PC-3 (cell line): ENCODE results near the gene ABCA3. TPM values are rescaled to one million over a fixed set of nuclear protein-coding genes. Genes with fewer than 3 reads are reported as not detected.

Experiments used
- ATAC-seq: fragments of 200-7000 bp; cut with Tn5 transposase; 2 replicates; pipeline ENCODE4 v1.9.1; 2020; ENCODE audit warnings: mild to moderate bottlenecking, moderate library complexity
- BruUV-seq: library from RNA; stranded (reverse); fragments of 400-500 nt; replicated peaks from 2 replicates; lab custom pipeline; 2021; lab: Mats Ljungman, UMichigan
- CTCF ChIA-PET: fragments of 300-600 bp; sonication (Branson Sonifier 250); formaldehyde crosslinking; loops from one replicate; lab custom pipeline; 2022; ENCODE audit warnings: antibody characterized with exemption; lab: Charles Lee
- POLR2A ChIA-PET: fragments of 300-600 bp; sonication (Branson Sonifier 250); formaldehyde crosslinking; loops from one replicate; lab custom pipeline; 2022; ENCODE audit warnings: antibody characterized with exemption; ENCODE audit not compliant: unreplicated experiment; lab: Charles Lee
- DNase-seq: peaks from one replicate; pipeline ENCODE4 v3.0.0-alpha.2; 2015
- H2AFZ ChIP-seq: fragments of 300-600 bp; sonication (generic); 2 replicates; pipeline ENCODE4 v1.6.0; 2016; ENCODE audit warnings: antibody characterized with exemption, low read length
- H3F3A ChIP-seq: fragments of 300-600 bp; sonication (generic); one replicate; pipeline ENCODE4 v1.6.0; 2017; ENCODE audit warnings: antibody characterized with exemption, low read length, control low read depth, mild to moderate bottlenecking; ENCODE audit not compliant: unreplicated experiment
- H3K27ac ChIP-seq: fragments of 300-600 bp; sonication (generic); 2 replicates; pipeline ENCODE4 v1.5.1; 2016; ENCODE audit warnings: mild to moderate bottlenecking, low read length
- H3K27me3 ChIP-seq: fragments of 300-600 bp; sonication (generic); 2 replicates; pipeline ENCODE4 v1.6.1; 2016; ENCODE audit warnings: low read length, mixed read lengths
- H3K36me3 ChIP-seq: fragments of 300-600 bp; sonication (generic); 2 replicates; pipeline ENCODE4 v1.6.1; 2016; ENCODE audit warnings: low read depth, mixed run types, low read length, mixed read lengths
- H3K4me1 ChIP-seq: fragments of 300-600 bp; sonication (generic); 2 replicates; pipeline ENCODE4 v1.5.1; 2016; ENCODE audit warnings: low read length; ENCODE audit not compliant: insufficient read depth
- H3K4me2 ChIP-seq: fragments of 300-600 bp; sonication (generic); 2 replicates; pipeline ENCODE4 v1.6.0; 2016; ENCODE audit warnings: low read length
- H3K4me3 ChIP-seq: fragments of 300-600 bp; sonication (generic); 2 replicates; pipeline ENCODE4 v1.5.1; 2016; ENCODE audit warnings: mild to moderate bottlenecking, low read length, mixed read lengths
- H3K79me2 ChIP-seq: fragments of 300-600 bp; sonication (generic); 2 replicates; pipeline ENCODE4 v1.6.1; 2017; ENCODE audit warnings: low read length, mixed read lengths
- H3K9ac ChIP-seq: fragments of 300-600 bp; sonication (generic); 2 replicates; pipeline ENCODE4 v1.6.0; 2016; ENCODE audit warnings: mild to moderate bottlenecking, low read length
- H3K9me2 ChIP-seq: fragments of 300-600 bp; sonication (generic); replicated peaks from 2 replicates; pipeline ENCODE4 v1.6.1; 2016; ENCODE audit warnings: mixed run types, low read length, mixed read lengths
- H3K9me3 ChIP-seq: fragments of 300-600 bp; sonication (generic); 2 replicates; pipeline ENCODE4 v1.6.1; 2016; ENCODE audit warnings: low read length, mixed read lengths
- H4K20me1 ChIP-seq: fragments of 300-600 bp; sonication (generic); 2 replicates; pipeline ENCODE4 v1.6.1; 2016; ENCODE audit warnings: low read length, mixed read lengths
- CTCF ChIP-seq: fragments of 300-600 bp; sonication (generic); conservative IDR thresholded peaks from 2 replicates; pipeline ENCODE4 v1.5.1; 2017; ENCODE audit warnings: antibody characterized with exemption, low read depth, mild to moderate bottlenecking, low read length
- EZH2 ChIP-seq: fragments of 300-600 bp; sonication (generic); IDR thresholded peaks from one replicate; pipeline ENCODE4 v1.6.1; 2017; ENCODE audit warnings: antibody characterized with exemption, mild to moderate bottlenecking, low read length; ENCODE audit not compliant: unreplicated experiment
- EZH2phosphoT487 ChIP-seq: fragments of 300-600 bp; sonication (generic); IDR thresholded peaks from 2 replicates; pipeline ENCODE4 v1.6.1; 2018; ENCODE audit warnings: mild to moderate bottlenecking, antibody characterized with exemption, low read length, borderline replicate concordance
- intact Hi-C: fragments of 100-400 bp; cut with micrococcal nuclease; formaldehyde crosslinking; loops from 2 replicates; pipeline ENCODE4 v1.9.0; 2023
- total RNA-seq: library from RNA; depleted of rRNA; stranded (reverse); fragments of >200 nt; gene quantifications from 2 replicates; pipeline ENCODE4 v1.2.3, GENCODE V29; 2014

Gene ABCA3
- total RNA-seq, 1 experiment from 2014 or later = 11.0 TPM

GRCh38 chr16:2385190-2385836 is 44.8 kb upstream of the ABCA3 start:
- ChIA-PET CTCF (interaction anchor here (0.6 kb wide), 1 partner anchor 31 kb away, joined by 3 read pairs; no protein-coding TSS in a partner anchor), POLR2A (interaction anchor here (0.6 kb wide), 1 partner anchor 50 kb away, joined by 3 read pairs; no protein-coding TSS in a partner anchor)
- Histone ChIP-seq H3K9ac (no peak overlapping the region), H3K4me1 (peaks cover 10% of the 10 kb centered on the region), H3K4me3 (no peak overlapping the region), H3K9me2 (no peaks in the 10 kb centered on the region), H3K27me3 (no peaks in the 10 kb centered on the region), H3K9me3 (no peaks in the 10 kb centered on the region), H3K4me2 (peak overlapping the region; percentile 42; the same call in 1 of the 2 replicates), H4K20me1 (no peaks in the 10 kb centered on the region), H3F3A (peaks cover 5% of the 10 kb centered on the region), H2AFZ (peak overlapping the region; percentile 59; the same call in 1 of the 2 replicates), H3K79me2 (no peaks in the 10 kb centered on the region), H3K36me3 (no peaks in the 10 kb centered on the region), H3K27ac (no peak overlapping the region)
- peak; percentile 68 for ATAC-seq
- no TSS peak for BruUV-seq
- DNase-seq = peak; percentile 64
- intact Hi-C loops = loop anchor here (5.0 kb wide), 1 partner anchor 43 kb away; the partner anchor contains the start of gene ABCA3
- no peak for TF ChIP-seq EZH2
- TF ChIP-seq CTCF = no peak
- TF ChIP-seq EZH2phosphoT487 = no peak

- no peaks in the 10 kb centered on the region for H3K79me2 ChIP-seq
- no peak for ATAC-seq
- H3K4me3 ChIP-seq = no peak overlapping the region
- no peak for TF ChIP-seq EZH2phosphoT487
- no peak for TF ChIP-seq CTCF
- TF ChIP-seq EZH2 = no peak
- H2AFZ ChIP-seq = no peak overlapping the region
- H4K20me1 ChIP-seq = no peaks in the 10 kb centered on the region
- no peaks in the 10 kb centered on the region for H3K27me3 ChIP-seq
- H3K4me2 ChIP-seq = no peak overlapping the region
- ChIA-PET POLR2A (no interaction called here), CTCF (no interaction called here)
- no peak for DNase-seq
- BruUV-seq = no TSS peak
- no peak overlapping the region for H3K9ac ChIP-seq
- H3K36me3 ChIP-seq = no peaks in the 10 kb centered on the region
- H3F3A ChIP-seq = peaks cover 5% of the 10 kb centered on the region
- peaks cover 10% of the 10 kb centered on the region for H3K4me1 ChIP-seq
- intact Hi-C loops = no loop called here
- no peaks in the 10 kb centered on the region for H3K9me2 ChIP-seq
- no peaks in the 10 kb centered on the region for H3K9me3 ChIP-seq
- no peak overlapping the region for H3K27ac ChIP-seq
Measured at GRCh38 chr16:2384426-2384825, 43.9 kb upstream of the ABCA3 start.

- no peak for DNase-seq
- TF ChIP-seq CTCF (no peak), EZH2phosphoT487 (no peak), EZH2 (no peak)
- intact Hi-C loops = no loop called here
Measured at GRCh38 chr16:2383501-2383900, 43.0 kb upstream of the ABCA3 start.

More at GRCh38 chr16:2383501-2383900, 43.0 kb upstream of the ABCA3 start:
- no peak overlapping the region for H2AFZ ChIP-seq
- no peak overlapping the region for H3K27ac ChIP-seq
- no peak overlapping the region for H3K4me2 ChIP-seq
- H3K4me1 ChIP-seq = peaks cover 8% of the 10 kb centered on the region
- ATAC-seq = no peak
- no peaks in the 10 kb centered on the region for H3K36me3 ChIP-seq
- no peaks in the 10 kb centered on the region for H3K79me2 ChIP-seq
- ChIA-PET POLR2A (no interaction called here), CTCF (no interaction called here)
- BruUV-seq = no TSS peak
- no peaks in the 10 kb centered on the region for H4K20me1 ChIP-seq
- no peaks in the 10 kb centered on the region for H3K9me3 ChIP-seq
- H3K9me2 ChIP-seq = no peaks in the 10 kb centered on the region
- no peaks in the 10 kb centered on the region for H3K27me3 ChIP-seq
- H3F3A ChIP-seq = peaks cover 3% of the 10 kb centered on the region
- H3K4me3 ChIP-seq = no peak overlapping the region
- H3K9ac ChIP-seq = no peak overlapping the region
